GM10266 (cell line): ENCODE data around the gene PPFIA3.

Experiments
- DNase-seq: peaks from one replicate; pipeline ENCODE4 v3.0.0; 2012; ENCODE audit errors: extremely low spot score
- TF ChIP-seq, protein P1 (sequence below): IDR thresholded peaks from 2 replicates; pipeline ENCODE4 v1.5.1; 2012; ENCODE audit warnings: mild to moderate bottlenecking, low read depth; ENCODE audit not compliant: control insufficient read depth, insufficient read depth; ENCODE audit errors: missing control alignments

PPFIA3 gene

GRCh38 chr19:49103331-49104085 is 15.8 kb upstream of the PPFIA3 start:
- no peak for DNase-seq
- TF ChIP-seq, protein P1, sequence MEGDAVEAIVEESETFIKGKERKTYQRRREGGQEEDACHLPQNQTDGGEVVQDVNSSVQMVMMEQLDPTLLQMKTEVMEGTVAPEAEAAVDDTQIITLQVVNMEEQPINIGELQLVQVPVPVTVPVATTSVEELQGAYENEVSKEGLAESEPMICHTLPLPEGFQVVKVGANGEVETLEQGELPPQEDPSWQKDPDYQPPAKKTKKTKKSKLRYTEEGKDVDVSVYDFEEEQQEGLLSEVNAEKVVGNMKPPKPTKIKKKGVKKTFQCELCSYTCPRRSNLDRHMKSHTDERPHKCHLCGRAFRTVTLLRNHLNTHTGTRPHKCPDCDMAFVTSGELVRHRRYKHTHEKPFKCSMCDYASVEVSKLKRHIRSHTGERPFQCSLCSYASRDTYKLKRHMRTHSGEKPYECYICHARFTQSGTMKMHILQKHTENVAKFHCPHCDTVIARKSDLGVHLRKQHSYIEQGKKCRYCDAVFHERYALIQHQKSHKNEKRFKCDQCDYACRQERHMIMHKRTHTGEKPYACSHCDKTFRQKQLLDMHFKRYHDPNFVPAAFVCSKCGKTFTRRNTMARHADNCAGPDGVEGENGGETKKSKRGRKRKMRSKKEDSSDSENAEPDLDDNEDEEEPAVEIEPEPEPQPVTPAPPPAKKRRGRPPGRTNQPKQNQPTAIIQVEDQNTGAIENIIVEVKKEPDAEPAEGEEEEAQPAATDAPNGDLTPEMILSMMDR: no peak

DNA sequence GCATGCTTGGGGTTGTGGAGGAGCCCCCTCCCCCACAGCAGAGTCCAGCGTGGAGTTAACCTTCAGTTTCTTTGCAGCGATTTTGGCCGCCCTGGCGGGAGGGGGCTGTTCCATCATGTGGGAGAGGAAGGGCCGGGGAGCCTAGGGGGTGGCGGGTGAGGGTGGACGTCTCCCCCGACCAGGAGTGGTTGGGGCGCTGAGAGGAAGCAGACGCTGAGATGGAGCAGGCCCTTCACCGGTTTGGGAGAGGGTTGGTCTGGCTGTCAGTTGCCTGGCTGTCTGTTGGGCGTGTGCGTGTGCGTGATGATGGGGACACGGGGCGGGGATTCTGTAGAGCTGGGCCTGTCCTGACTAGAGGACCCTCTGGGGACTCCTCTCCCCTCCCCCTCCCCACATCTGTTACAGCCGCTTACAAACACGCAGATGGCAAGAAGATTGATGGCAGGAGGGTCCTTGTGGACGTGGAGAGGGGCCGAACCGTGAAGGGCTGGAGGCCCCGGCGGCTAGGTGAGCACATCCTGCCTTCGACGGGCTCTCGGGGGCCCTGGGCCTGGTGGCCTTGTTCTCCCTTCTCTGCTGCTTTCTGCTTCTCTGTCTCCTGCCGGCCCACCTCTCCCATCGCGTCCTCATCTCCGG is 15.0 kb upstream of the PPFIA3 start:
- TF ChIP-seq, protein P1: no peak
- DNase-seq: no peak

- TF ChIP-seq, protein P1: peak; percentile 83
- DNase-seq: peak; percentile 65
Observed at GRCh38 chr19:49106648-49107135, 12.7 kb upstream of the PPFIA3 start.

- TF ChIP-seq, protein P1: no peak
- DNase-seq: no peak
Observed at GRCh38 chr19:49107625-49108459, 11.5 kb upstream of the PPFIA3 start.

GRCh38 chr19:49109051-49109450 is 10.3 kb upstream of the PPFIA3 start:
- TF ChIP-seq, protein P1: no peak
- DNase-seq: no peak

GRCh38 chr19:49109569-49110233 is 9.6 kb upstream of the PPFIA3 start:
- DNase-seq: no peak
- TF ChIP-seq, protein P1: no peak
